Body of pancreas (tissue), 4 donors: Measurements from ENCODE around the gene UAP1L1.

Source experiments
- POLR2A ChIP-seq, 3 donors: fragments of 450-650 bp; IDR thresholded peaks; one replicate each; pipeline ENCODE4 v1.6.1; 2016; ENCODE audit warnings: antibody characterized with exemption in 3 of 3, mild to moderate bottlenecking in 2 of 3
- TF ChIP-seq, protein P1 (sequence below), 7 experiments: fragments of 450-650 bp in 4 of 7; fragments of 200-600 bp in 3 of 7; sonication (generic) in 3 of 7; IDR thresholded peaks; one replicate each; pipeline ENCODE4 v1.5.1; 2016 to 2019; ENCODE audit warnings: antibody characterized with exemption in 7 of 7

GRCh38 chr9:137112564-137113384, 35.5 kb downstream of the UAP1L1 start:
- TF ChIP-seq, protein P1, sequence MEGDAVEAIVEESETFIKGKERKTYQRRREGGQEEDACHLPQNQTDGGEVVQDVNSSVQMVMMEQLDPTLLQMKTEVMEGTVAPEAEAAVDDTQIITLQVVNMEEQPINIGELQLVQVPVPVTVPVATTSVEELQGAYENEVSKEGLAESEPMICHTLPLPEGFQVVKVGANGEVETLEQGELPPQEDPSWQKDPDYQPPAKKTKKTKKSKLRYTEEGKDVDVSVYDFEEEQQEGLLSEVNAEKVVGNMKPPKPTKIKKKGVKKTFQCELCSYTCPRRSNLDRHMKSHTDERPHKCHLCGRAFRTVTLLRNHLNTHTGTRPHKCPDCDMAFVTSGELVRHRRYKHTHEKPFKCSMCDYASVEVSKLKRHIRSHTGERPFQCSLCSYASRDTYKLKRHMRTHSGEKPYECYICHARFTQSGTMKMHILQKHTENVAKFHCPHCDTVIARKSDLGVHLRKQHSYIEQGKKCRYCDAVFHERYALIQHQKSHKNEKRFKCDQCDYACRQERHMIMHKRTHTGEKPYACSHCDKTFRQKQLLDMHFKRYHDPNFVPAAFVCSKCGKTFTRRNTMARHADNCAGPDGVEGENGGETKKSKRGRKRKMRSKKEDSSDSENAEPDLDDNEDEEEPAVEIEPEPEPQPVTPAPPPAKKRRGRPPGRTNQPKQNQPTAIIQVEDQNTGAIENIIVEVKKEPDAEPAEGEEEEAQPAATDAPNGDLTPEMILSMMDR (IDR thresholded peaks at IDR 0.05), result no peak
- TF ChIP-seq POLR2A (IDR thresholded peaks at IDR 0.05), result no peak
